Astrocyte (in vitro differentiated cells and primary cell): Measurements from ENCODE around the gene PNPLA7.

Experiments
- CTCF ChIP-seq: IDR thresholded peaks from 2 replicates; pipeline ENCODE4 v1.5.1; 2011; ENCODE audit warnings: low read depth, mild to moderate bottlenecking, inconsistent platforms, low read length, moderate library complexity; ENCODE audit not compliant: insufficient read depth
- EZH2 ChIP-seq: IDR thresholded peaks from 2 replicates; pipeline ENCODE4 v1.6.1; 2012; ENCODE audit warnings: mild to moderate bottlenecking, low read length, inconsistent platforms; ENCODE audit not compliant: insufficient read depth

GRCh38 chr9:137498720-137499150, 51.5 kb downstream of the PNPLA7 start:
- TF ChIP-seq CTCF (no peak), EZH2 (no peak)
